ENCODE data around the gene TMEM94. TPM values are rescaled to one million over a fixed set of nuclear protein-coding genes. Genes with fewer than 3 reads are reported as not detected.

TMEM94 gene
- total RNA-seq, 1 experiment from 2014 or later: 61.4 TPM

- Histone ChIP-seq H3K18ac (ENCODE audit: insufficient read length, low read depth, low read length) (no peak overlapping the region), H3K23ac (ENCODE audit: insufficient read length, low read depth, low read length) (no peak overlapping the region), H3K27me3 (ENCODE audit: insufficient read depth, low read length) (no peaks in the 10 kb centered on the region), H3K4me2 (ENCODE audit: insufficient read depth, insufficient read length, low read length) (no peak overlapping the region), H3T11ph (ENCODE audit: low read length) (no peak overlapping the region), H2BK12ac (ENCODE audit: insufficient read length, low read depth, low read length) (no peak overlapping the region), H3K9ac (ENCODE audit: extremely low read depth, insufficient read length, low read length) (no peak overlapping the region), H3K9me3 (ENCODE audit: control insufficient read depth, low read depth, low read length) (no peaks in the 10 kb centered on the region), H3K79me1 (ENCODE audit: insufficient read depth, low read depth, low read length, poor library complexity, severe bottlenecking) (no peaks in the 10 kb centered on the region), H3K14ac (ENCODE audit: insufficient read depth, low read length) (no peak overlapping the region), H3K23me2 (ENCODE audit: insufficient read length, low read depth, low read length, poor library complexity, severe bottlenecking) (peaks cover 9% of the 10 kb centered on the region), H4K8ac (replicated peaks; ENCODE audit: insufficient read length, low read depth, low read length) (no peak overlapping the region), H4K5ac (ENCODE audit: insufficient read length, low read depth, low read length) (no peak overlapping the region), H3K4me1 (ENCODE audit: insufficient read depth, low read length) (no peaks in the 10 kb centered on the region), H3K56ac (ENCODE audit: insufficient read length, low read depth, low read length) (no peak overlapping the region), H3K79me2 (ENCODE audit: insufficient read depth, low read length) (peaks cover 4% of the 10 kb centered on the region; the same call in 1 of the 2 replicates), H2BK5ac (ENCODE audit: insufficient read length, low read length) (no peak overlapping the region), H2BK20ac (ENCODE audit: low read depth, low read length, poor library complexity, severe bottlenecking) (no peak overlapping the region), H2BK120ac (ENCODE audit: low read depth, low read length, poor library complexity, severe bottlenecking) (no peak overlapping the region), H3K27ac (ENCODE audit: insufficient read length, low read depth, low read length) (no peak overlapping the region), H3K4ac (ENCODE audit: low read depth, low read length) (no peak overlapping the region), H4K20me1 (ENCODE audit: control insufficient read depth, insufficient read depth, insufficient read length) (no peaks in the 10 kb centered on the region), H2AFZ (ENCODE audit: low read length) (no peak overlapping the region), H4K91ac (ENCODE audit: insufficient read length, low read depth, low read length) (no peak overlapping the region), H2AK5ac (ENCODE audit: insufficient read length, low read length) (no peak overlapping the region), H2BK15ac (ENCODE audit: low read depth, low read length) (no peak overlapping the region)
- Mint-ChIP-seq H3K27me3 (ENCODE audit: low read depth) (peaks cover 7% of the 10 kb centered on the region), H3K36me3 (ENCODE audit: insufficient read depth in 1 of 3, low read depth in 3 of 3) (no peaks in the 10 kb centered on the region), H3K9me3 (no peaks in the 10 kb centered on the region), H3K4me3 (no peak overlapping the region), H3K27ac (no peak overlapping the region), H3K4me1 (peaks cover 21 to 26% of the 10 kb centered on the region in 2 experiments)
- peak; percentile 5 for DNase-seq
- TF ChIP-seq CTCF (conservative IDR thresholded peaks at IDR 0.05): no peak
- no CpG with 5 or more reads among the region's 2 CpGs for WGBS (ENCODE audit: extremely low coverage, insufficient read length, low lambda C conversion rate)
Measured at GRCh38 chr17:75407655-75408352, 48.6 kb upstream of the TMEM94 start.
